Activated gamma-delta T cell treated with anti-CD3 and anti-CD28 coated beads, Interleukin-2, amount 50 U/mL, for 16 hours (primary cell): ENCODE measurements around the gene RAD51B.

Experiments used
- DNase-seq: peaks from one replicate; pipeline ENCODE4 v3.0.0-alpha.2; 2020; ENCODE audit warnings: low read depth

The RAD51B gene

GRCh38 chr14:68669603-68670358 lies 850.2 kb downstream of the RAD51B start:
- DNase-seq, result no peak

GRCh38 chr14:68670359-68670715 lies 850.8 kb downstream of the RAD51B start:
- no peak for DNase-seq

GRCh38 chr14:68671909-68672308 lies 852.3 kb downstream of the RAD51B start:
- DNase-seq, result no peak

- DNase-seq, result no peak
Measured at GRCh38 chr14:68672609-68673285, 853.2 kb downstream of the RAD51B start.

GRCh38 chr14:68673464-68673863 lies 853.9 kb downstream of the RAD51B start:
- DNase-seq, result no peak

GRCh38 chr14:68674538-68675232 lies 855.1 kb downstream of the RAD51B start:
- DNase-seq, result no peak

GRCh38 chr14:68675233-68675577 lies 855.6 kb downstream of the RAD51B start:
- DNase-seq, result no peak

GRCh38 chr14:68676511-68676943 lies 856.9 kb downstream of the RAD51B start:
- no peak for DNase-seq

- no peak for DNase-seq
Measured at GRCh38 chr14:68677476-68677875, 857.9 kb downstream of the RAD51B start.

- DNase-seq, result no peak
Measured at GRCh38 chr14:68677901-68678300, 858.3 kb downstream of the RAD51B start.

- no peak for DNase-seq
Measured at GRCh38 chr14:68678471-68678870, 858.9 kb downstream of the RAD51B start.

- DNase-seq, result no peak
Measured at GRCh38 chr14:68679301-68679700, 859.7 kb downstream of the RAD51B start.

GRCh38 chr14:68679746-68680467 lies 860.3 kb downstream of the RAD51B start:
- DNase-seq, result no peak

- DNase-seq, result no peak
Measured at GRCh38 chr14:68680541-68681051, 861.0 kb downstream of the RAD51B start.

GRCh38 chr14:68681256-68682011 lies 861.9 kb downstream of the RAD51B start:
- no peak for DNase-seq

- DNase-seq, result no peak
Measured at GRCh38 chr14:68682166-68683103, 862.9 kb downstream of the RAD51B start.

- DNase-seq, result no peak
Measured at GRCh38 chr14:68683326-68683725, 863.7 kb downstream of the RAD51B start.

- no peak for DNase-seq
Measured at GRCh38 chr14:68684466-68685418, 865.2 kb downstream of the RAD51B start.
